H1 (cell line): ENCODE data around the gene ATP6V1F.

Experiments used
- CBX5 ChIP-seq: fragments of 300-800, 300-1000 bp; sonication (generic); IDR thresholded peaks from 2 replicates; pipeline ENCODE4 v1.7.1; 2016; ENCODE audit warnings: antibody characterized with exemption, low read length, low read depth
- CREB1 ChIP-seq: IDR thresholded peaks from 2 replicates; pipeline ENCODE4 v1.6.1; 2012; ENCODE audit warnings: inconsistent platforms
- GABPA ChIP-seq: IDR thresholded peaks from 2 replicates; pipeline ENCODE4 v1.6.1; 2011; ENCODE audit warnings: mild to moderate bottlenecking, low read length, moderate library complexity, borderline replicate concordance; ENCODE audit not compliant: insufficient read depth
- POLR2AphosphoS5 ChIP-seq: IDR thresholded peaks from 2 replicates; pipeline ENCODE4 v1.6.1; 2011; ENCODE audit warnings: low read depth, low read length
- RAD21 ChIP-seq, 2 experiments: IDR thresholded peaks in 1 of 2; conservative IDR thresholded peaks in 1 of 2; 2 replicates each; pipeline ENCODE4 v1.6.1; 2011; ENCODE audit warnings: low read depth in 2 of 2, low read length in 2 of 2, improper control_type of control experiment in 1 of 2, inconsistent platforms in 1 of 2, mild to moderate bottlenecking in 1 of 2, moderate library complexity in 1 of 2
- RFX5 ChIP-seq: IDR thresholded peaks from 2 replicates; pipeline ENCODE4 v1.6.1; 2011; ENCODE audit warnings: low read depth, low read length, improper control_type of control experiment, borderline replicate concordance
- SUZ12 ChIP-seq: fragments of 200-600 bp; sonication (generic); IDR thresholded peaks from 2 replicates; pipeline ENCODE4 v1.6.1; 2012; ENCODE audit warnings: mild to moderate bottlenecking, inconsistent platforms, low read length, moderate library complexity, mixed read lengths
- TAF1 ChIP-seq: IDR thresholded peaks from 2 replicates; pipeline ENCODE4 v1.6.1; 2011; ENCODE audit warnings: mild to moderate bottlenecking, low read depth, low read length
- YY1 ChIP-seq: IDR thresholded peaks from 2 replicates; pipeline ENCODE4 v1.6.1; 2011; ENCODE audit warnings: low read depth, mild to moderate bottlenecking, low read length
- TF ChIP-seq, protein P1 (sequence below), 3 experiments: IDR thresholded peaks; 1 replicate in 2 of 3; 2 replicates in 1 of 3; pipeline versions ENCODE4 v1.5.1 to v1.6.1; 2011; ENCODE audit warnings: low read length in 3 of 3, mild to moderate bottlenecking in 3 of 3, inconsistent platforms in 2 of 3, low read depth in 1 of 3, moderate library complexity in 1 of 3; ENCODE audit not compliant: insufficient read depth in 1 of 3; ENCODE audit errors: control extremely low read depth in 1 of 3
- TF ChIP-seq, protein P2 (sequence below): IDR thresholded peaks from 2 replicates; pipeline ENCODE4 v1.6.1; 2012; ENCODE audit warnings: inconsistent platforms

DNA sequence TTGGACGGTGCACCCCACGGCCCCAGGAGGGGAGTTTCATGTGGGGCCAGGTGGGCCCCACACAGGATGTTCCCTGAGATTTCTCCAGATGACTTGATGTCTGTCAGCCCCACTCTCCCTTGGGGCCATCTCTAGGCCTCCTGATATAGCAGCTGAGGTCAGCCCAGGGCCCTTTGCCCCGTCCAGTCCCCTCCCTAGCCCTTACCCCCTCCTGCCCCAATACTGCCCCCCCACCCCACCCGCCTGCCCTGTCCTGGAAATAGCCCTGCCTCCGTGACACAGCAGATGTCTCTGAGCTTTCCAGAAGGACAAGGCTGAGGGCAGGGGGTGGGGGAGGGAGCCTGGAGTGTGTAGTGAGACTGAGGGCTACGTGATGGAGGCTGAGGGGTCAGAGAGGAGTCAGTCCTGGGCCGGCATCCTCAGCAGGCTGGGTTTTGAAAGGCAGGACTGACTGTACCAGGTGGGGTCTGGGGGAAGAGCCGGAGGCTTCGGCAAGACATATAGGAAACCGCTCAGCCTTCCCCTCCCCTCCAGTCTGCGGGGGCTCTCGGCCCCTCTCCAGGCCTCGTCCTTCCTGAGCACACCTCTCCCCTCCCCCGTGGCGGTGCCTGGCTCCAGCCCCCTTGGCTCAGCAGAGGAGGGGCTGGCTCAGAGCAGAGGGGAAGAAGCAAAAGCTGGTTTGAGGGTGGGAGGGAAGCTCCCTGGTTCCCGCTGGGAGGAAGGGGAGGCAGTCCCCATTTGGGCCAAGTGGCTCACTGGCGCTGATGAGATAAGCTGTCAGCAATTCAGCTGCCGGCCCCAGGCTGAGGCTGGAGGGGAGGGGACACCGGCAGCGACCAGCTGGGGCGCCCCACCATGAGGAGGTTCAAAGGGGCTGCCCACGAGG lies 30.4 kb upstream of the ATP6V1F start:
- TF ChIP-seq, protein P1, sequence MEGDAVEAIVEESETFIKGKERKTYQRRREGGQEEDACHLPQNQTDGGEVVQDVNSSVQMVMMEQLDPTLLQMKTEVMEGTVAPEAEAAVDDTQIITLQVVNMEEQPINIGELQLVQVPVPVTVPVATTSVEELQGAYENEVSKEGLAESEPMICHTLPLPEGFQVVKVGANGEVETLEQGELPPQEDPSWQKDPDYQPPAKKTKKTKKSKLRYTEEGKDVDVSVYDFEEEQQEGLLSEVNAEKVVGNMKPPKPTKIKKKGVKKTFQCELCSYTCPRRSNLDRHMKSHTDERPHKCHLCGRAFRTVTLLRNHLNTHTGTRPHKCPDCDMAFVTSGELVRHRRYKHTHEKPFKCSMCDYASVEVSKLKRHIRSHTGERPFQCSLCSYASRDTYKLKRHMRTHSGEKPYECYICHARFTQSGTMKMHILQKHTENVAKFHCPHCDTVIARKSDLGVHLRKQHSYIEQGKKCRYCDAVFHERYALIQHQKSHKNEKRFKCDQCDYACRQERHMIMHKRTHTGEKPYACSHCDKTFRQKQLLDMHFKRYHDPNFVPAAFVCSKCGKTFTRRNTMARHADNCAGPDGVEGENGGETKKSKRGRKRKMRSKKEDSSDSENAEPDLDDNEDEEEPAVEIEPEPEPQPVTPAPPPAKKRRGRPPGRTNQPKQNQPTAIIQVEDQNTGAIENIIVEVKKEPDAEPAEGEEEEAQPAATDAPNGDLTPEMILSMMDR (IDR thresholded peaks at IDR 0.05; ENCODE audit: control extremely low read depth in 1 of 3, insufficient read depth in 1 of 3, low read depth in 1 of 3, low read length in 3 of 3): no peak
- no peak for TF ChIP-seq SUZ12
- TF ChIP-seq TAF1: no peak
- TF ChIP-seq, protein P2, sequence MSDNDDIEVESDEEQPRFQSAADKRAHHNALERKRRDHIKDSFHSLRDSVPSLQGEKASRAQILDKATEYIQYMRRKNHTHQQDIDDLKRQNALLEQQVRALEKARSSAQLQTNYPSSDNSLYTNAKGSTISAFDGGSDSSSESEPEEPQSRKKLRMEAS: no peak; the same call in none of the 2 replicates
- no peak for TF ChIP-seq POLR2AphosphoS5
- no peak for TF ChIP-seq RAD21 (IDR thresholded peaks at IDR 0.05 in 1 of 2, conservative IDR thresholded peaks at IDR 0.05 in 1 of 2; ENCODE audit: low read depth in 2 of 2, low read length in 2 of 2)
- no peak for TF ChIP-seq GABPA
- no peak for TF ChIP-seq RFX5
- TF ChIP-seq CREB1: no peak
- TF ChIP-seq YY1: no peak
- TF ChIP-seq CBX5: no peak
